ENCODE data around the gene ISLR2.
"Not testable (repeated sequence)": the region's sequence is repeated elsewhere in the genome, so short reads cannot be mapped to it uniquely, and the experiment has no call there.

Gene ISLR2

DNA sequence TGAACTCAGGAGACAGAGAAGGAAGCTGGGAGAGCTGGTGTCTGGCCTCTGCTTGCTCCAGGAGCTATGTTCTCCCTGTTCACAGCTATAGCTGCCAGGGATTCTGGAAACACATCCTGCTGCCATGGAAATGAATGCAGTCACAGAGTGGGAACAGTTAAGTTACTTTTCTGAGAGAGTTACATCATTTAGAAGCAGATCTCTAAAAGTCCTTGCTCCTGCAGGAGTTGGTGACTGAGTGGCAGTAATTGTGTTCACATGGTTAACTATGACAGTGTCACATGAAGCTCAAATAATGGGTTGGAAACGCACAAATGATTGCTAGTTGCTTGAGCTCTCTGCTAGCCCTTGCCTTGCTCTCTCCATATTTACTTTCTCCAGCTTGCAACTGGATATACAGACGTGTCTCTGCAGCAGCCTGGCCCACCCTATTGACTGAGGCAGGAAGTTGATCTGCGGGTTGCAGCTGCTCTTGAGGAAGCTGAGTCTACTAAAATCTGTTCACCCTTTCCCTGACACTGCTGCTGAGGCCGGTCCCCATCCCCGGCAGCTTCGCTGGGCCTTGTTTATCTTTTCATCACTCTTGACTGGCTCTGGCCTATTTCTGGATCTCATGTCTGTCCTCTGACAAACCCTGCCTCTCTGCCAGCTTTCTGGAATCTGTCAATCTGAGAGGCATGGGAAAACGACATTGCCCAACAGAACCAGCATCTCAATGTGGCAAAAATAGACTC lies 26.5 kb downstream of the ISLR2 start:
- in situ Hi-C loops (cut with MboI; ENCODE audit: low sequenced_read_pairs) = no loop called here

GRCh38 chr15:74157868-74158827 lies 27.8 kb downstream of the ISLR2 start:
- in situ Hi-C loops (cut with MboI; ENCODE audit: low sequenced_read_pairs) = no loop called here

DNA sequence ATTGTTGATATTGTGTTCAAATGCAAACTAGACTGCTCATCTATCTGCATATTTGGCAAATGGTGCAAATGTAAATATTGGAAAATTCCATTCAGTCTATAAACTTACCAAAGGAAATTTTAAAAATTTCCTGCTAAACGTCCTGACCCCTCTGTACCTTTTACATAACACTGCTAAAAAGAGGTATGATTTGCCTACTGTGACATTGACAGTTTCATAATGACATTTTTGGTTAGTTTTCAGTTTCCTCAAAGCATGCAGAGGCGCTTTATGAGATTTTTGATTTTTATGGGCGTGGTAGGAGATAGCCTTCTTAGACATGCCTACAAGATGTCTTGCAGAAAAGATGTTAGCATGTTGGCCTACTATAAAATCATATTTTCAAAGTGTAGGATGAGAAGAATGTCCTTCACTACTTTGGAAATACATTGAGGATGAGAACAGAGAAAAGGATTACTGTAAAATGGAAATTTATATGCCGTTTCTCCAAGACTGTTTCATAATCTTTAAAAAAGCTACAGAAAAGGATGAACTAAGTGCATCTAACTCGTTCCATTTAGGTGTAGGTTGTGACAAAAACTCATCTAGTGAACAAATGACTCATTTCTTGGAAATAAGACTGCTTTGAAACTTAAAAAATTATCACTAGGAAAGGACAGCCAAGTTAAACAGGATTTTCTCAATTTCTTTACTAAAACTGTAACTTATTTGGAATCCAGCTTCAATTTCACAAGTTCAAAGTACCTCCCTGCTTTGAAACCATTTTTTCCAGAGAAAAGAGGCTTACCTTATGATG lies 28.7 kb downstream of the ISLR2 start:
- in situ Hi-C loops (cut with MboI; ENCODE audit: low sequenced_read_pairs) = no loop called here

DNA sequence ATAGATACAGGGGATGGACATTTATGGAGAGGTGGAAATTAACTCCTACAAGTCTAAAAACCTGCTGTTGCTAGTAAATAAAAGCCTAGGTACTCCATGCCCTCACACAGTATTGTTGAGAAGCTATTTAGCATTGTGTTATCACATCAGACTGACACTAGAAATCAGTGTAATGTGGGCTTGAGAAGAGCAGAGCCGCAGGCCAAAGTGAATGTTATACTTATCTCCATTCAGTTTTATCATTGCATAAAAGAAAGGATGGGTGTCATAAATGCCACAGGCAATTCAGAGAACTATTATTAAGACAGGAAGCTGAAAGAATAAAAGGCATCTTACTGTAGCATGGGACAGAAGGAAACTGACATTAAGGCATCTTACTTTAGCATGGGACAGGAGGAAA lies 29.4 kb downstream of the ISLR2 start:
- in situ Hi-C loops (cut with MboI; ENCODE audit: low sequenced_read_pairs) = no loop called here

DNA sequence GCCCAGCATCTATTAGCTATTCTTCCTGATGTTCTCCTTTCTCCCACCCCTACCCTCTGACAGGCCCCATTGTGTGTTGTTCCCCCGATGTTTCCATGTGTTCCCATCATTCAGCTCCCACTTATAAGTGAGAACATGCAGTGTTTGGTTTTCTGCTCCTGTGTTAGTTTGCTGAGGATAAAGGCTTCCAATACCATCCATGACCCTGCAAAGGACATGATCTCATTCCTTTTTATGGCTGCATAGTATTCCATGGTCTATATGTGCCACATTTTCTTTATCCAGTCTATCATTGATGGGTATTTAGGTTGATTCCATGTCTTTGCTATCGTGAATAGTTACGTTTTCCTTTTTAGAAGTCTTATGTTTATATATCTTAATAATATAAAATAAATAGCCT lies 30.0 kb downstream of the ISLR2 start:
- in situ Hi-C loops (cut with MboI; ENCODE audit: low sequenced_read_pairs) = not testable (repeated sequence)

- in situ Hi-C loops (cut with MboI; ENCODE audit: low sequenced_read_pairs) = not testable (repeated sequence)
Measured at GRCh38 chr15:74162195-74162536, 31.8 kb downstream of the ISLR2 start.

GRCh38 chr15:74165461-74165860 lies 35.1 kb downstream of the ISLR2 start:
- in situ Hi-C loops (cut with MboI; ENCODE audit: low sequenced_read_pairs) = no loop called here

DNA sequence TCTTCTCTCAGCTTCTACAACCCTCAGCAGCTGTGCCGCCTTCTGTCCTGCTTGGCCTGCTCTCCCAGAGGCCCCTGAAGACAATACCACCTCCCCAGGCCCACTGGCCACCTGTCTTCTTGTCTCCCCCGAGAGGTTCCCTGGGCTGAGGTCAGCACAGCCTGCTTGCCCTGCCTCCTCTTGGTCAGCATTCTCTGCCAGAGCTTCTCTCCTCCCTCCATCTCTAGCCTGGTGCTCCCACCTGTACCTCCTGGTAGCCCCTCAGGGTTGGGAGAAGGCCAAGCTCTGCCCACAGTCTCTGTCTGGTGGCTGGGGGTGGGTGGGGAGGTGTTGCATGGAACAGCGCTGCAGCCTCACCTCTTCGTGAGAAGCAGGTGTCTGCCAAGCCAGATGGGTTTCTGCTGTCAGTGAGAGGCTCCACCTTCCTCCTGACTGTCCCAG lies 37.5 kb downstream of the ISLR2 start:
- in situ Hi-C loops (cut with MboI; ENCODE audit: low sequenced_read_pairs) = no loop called here

DNA sequence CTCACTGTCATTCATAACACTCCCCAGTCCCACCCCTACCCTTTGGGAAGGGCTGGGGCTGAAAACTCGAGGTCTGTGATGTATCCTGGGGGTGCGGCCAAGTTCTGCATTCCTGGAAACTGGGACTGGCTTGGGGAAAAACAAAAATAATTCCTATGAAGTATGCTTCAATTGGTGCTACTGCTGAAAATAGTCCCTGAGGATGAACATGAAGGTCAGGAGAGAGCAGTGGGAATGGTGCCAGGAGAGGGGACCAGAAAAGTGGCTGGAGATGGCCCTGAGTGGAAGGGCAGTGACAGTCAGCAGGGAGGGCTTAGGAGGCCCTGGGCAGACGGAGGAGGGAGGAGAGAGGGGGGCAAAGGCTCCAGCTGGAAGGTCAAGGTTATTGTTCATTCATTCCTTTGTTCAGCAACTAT lies 38.3 kb downstream of the ISLR2 start:
- in situ Hi-C loops (cut with MboI; ENCODE audit: low sequenced_read_pairs) = no loop called here

DNA sequence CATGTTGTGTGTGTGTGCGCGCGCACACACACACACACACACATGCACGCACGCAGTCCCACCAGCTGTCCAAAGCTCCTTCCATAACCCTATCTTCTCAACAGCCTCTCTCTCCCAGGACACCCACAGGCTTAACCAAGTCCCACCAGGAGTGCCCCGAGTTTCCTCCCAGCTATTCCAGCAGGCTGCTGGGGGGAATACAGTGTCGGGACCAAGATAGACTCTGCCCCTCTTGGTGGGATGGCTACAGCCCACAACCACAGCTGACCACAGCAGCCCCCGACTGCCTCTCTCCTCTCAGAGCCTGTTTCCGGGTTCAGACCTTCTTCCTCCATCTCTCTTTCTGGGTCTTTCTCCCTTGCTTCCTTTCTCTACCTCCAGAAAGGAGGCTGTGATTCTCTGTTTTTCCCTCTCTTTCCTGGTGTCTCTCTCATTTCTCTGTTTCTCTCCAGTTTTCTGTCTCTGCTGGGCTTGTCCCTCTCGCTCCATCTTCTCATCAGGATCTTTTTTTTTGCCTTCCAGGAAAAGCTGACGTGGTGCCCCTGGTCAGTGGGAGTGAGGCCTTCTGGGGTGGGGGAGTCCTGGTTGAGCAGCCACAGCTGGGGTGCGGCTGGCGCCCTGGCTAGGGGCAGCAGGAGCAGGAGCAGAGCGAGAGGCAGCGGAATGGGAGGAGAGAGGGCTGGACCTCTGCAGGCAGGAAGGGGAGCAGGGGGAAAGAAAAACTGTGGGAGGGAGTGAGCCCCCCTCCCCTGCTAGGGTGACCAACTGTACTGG lies 39.9 kb downstream of the ISLR2 start:
- in situ Hi-C loops (cut with MboI; ENCODE audit: low sequenced_read_pairs) = no loop called here

- in situ Hi-C loops (cut with MboI; ENCODE audit: low sequenced_read_pairs) = no loop called here
Measured at GRCh38 chr15:74170875-74171578, 40.6 kb downstream of the ISLR2 start.

DNA sequence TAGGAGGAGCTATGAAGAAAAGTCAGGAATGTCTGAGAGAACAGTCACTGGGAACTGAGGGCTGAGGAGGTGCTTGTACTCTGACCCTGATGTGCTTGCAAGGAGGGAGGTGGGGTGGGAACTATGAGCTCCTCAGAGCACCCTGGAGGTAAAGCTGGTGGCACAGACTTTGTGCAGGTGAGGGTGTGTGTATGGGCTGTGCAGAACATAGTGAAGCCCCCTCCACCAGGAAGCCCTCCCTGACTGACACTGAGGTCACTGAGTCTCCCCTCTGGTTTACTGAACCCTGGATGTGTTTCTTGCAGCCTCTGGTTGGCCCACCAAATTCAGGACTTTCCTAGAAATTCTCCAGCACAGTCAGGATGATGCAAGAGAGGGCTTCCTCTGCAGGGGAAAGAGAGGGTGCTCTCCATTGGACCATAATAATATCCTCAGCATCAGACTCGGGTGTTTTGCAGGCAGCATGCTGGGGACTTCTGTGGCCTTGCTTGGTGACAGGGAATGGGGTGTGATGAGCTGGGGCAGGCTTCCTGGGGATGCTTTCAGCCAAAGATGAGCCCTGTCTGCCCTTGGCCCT lies 41.7 kb downstream of the ISLR2 start:
- in situ Hi-C loops (cut with MboI; ENCODE audit: low sequenced_read_pairs) = no loop called here

DNA sequence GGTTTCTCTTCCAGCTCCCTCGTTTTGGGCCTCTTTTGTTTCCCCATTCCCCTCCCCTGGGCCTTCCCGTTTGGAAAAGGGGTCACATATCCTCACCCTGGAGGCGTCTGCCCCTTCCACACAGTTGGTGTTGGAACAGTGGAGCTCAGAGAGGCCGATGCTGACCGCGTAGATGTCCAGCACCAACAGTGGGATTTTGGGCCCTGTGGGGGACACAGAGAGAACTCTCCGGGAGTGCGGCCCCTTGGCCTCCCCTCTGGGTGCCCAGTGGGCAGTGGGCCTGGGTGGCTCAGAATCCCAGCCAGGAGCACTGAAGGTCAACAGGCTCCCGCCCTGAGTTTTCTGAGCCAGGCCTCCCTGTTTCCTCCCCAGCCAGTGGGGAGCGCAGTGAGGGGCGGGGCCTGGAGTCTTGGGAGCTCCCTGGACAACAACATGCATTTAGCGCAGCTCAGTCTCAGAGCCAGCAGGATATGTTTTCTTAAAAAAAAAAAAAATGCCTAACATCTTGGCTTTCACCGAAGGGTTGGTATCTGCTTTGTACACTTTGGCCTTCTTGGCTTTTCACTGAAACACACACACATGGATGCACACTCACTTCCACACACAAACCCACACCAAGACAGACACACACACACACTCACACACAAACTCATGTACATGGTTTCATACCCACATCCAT lies 42.5 kb downstream of the ISLR2 start:
- in situ Hi-C loops (cut with MboI; ENCODE audit: low sequenced_read_pairs) = no loop called here

GRCh38 chr15:74173380-74174218 lies 43.2 kb downstream of the ISLR2 start, which contains the start of gene ISLR:
TSS of gene ISLR (plus strand) at chr15:74173710. CDS start at chr15:74174859, 1,149 bp downstream.
- in situ Hi-C loops (cut with MboI; ENCODE audit: low sequenced_read_pairs) = no loop called here

GRCh38 chr15:74174219-74174957 lies 44.0 kb downstream of the ISLR2 start:
- in situ Hi-C loops (cut with MboI; ENCODE audit: low sequenced_read_pairs) = no loop called here

DNA sequence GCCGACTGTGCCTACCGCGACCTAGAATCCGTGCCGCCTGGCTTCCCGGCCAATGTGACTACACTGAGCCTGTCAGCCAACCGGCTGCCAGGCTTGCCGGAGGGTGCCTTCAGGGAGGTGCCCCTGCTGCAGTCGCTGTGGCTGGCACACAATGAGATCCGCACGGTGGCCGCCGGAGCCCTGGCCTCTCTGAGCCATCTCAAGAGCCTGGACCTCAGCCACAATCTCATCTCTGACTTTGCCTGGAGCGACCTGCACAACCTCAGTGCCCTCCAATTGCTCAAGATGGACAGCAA lies 44.5 kb downstream of the ISLR2 start:
- in situ Hi-C loops (cut with MboI; ENCODE audit: low sequenced_read_pairs) = no loop called here
